ENCODE data around the gene A4GNT.
A peak's percentile ranks its signal among the peaks of the same experiment; 100 is the strongest.
"Not testable (repeated sequence)": the region's sequence is repeated elsewhere in the genome, so short reads cannot be mapped to it uniquely, and the experiment has no call there.

The A4GNT gene

DNA sequence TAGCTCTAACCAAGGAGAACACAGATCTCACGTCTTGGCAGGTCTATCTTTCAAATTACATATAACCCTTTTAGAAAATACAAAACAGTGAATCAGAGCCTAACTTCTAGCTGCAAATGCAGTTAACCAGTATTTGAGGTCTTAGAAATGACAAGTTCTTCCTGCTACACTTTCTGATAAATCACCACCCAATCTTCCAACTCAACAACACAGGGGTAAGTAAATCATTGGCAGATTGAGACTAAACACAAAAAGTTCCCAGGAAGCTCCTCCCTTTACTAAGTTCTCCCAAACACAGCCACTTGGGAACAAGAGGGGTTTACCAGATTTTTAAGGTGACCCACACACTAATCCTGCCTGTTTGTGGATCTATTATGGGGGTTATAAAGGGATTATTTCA lies at the start of gene A4GNT:
TSS of gene A4GNT (minus strand) at position 152 of the 400 bp plus-strand sequence. CDS start 1,134 bp downstream, outside the sequence.
- DNase-seq, result no peak

DNA sequence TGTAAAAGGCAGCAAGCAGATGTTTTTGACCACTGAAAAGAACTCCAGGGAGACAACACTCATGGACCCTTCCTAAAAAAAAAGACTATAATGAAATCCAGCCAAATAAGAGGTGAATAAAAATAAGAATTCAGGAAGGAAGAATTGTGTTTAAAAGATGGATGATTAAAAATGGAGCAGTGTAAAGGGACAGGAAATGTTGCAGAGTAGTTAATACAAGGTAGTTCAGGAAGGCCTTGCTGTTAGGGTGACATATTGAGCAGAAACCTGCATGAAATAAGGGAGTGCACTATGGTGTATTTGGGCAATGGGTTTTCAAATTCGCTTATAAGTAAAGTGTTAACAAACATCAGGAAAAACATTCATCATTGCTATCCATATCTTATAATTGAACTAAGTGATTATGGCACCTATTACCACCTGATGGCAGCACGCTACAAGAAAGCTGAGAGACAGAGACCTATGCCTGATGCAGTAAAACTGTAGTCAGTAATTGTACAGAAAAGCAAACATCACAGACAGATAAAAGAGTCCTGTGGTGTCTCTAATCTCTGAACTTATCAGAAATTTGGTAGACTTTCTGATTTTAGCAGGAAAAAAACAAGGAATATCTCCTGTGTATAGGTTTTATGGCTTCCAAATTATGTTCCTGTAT lies 48.3 kb upstream of the A4GNT start:
- peak; percentile 38 for DNase-seq

DNA sequence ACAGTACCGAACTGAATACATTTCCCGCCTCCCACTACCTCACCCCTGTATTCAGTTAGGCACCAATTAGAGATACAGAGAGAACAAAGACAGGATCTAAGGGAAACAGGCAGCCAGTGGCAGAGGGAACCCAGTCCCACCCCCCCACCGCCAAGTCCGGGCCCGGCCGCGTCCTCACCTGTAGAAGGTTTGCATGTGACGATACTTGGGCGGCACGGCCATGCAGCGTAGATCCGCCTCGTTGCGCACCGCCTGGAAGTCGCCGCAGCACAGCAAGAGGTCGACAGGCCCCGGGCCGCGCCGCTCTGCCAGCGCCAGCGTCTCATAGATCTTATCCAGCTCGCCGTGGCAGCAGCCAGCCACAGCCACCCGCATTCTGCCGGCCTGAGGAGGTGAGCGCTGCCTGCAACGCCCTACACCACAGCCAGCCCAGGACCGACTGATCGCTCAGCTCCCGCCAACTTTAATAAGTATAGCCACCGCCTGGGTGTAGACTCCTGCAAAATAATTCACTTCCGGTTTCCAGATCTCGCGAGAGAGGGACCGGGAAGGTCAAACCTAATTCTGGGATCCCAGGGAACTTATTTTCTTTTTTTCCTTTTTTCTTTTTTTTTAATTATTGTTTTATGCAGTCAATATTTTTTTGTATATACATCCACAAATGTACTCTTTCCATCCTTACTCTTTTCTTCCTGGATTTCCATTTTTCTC lies 42.4 kb upstream of the A4GNT start, which contains the start of gene DBR1:
TSS of gene DBR1 (minus strand) at position 501 of the 711 bp plus-strand sequence. CDS start at position 375, 126 bp downstream.
- peak; percentile 81 for DNase-seq

DNA sequence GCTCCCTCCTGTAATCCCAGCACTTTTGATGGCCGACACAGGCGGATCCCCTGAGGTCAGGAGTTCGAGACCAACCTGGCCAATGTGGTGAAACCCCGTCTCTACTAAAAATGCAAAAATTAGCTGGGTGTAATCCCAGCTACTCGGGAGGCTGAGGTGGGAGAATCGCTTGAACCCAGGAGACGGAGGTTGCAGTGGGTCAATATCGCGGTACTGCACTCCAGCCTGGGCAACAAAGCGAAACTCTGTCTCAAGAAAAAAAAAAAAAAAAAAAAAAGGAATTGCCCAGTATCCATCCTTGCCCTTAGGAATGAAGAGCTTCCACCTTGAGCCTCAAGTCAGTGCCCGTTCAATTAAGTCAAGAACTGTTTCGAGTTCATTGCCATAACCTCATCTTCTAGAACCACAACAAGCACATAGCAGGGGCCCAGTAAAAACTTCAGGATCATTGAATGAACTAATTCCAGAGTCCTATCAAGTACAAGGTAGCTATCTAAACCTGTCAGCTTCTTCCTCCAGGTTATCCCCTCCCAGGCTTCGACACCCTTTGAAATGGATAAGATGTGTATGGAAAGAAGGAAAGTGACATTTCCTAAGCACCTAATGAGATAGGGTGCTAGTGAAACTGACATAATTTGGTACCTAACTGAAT lies 41.7 kb upstream of the A4GNT start:
- DNase-seq, result no peak

DNA sequence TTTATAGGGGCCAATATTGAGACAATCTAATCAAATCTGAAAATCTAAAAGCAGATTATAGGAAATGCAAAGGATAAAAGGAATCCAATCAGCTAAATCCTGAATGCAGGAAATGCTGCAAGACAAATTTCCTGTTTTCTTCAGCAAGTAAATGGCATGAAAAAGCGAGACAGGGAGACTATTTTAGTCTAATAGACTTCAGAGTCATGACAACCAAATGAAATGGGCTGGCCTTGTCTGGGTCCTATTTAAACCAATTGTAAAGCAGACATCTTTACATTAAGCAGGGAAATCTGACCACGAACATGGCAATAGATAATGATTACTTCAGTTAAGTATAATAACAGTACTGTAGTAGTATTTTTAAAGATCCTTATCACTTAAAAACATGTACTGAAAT lies 40.4 kb upstream of the A4GNT start:
- DNase-seq, result no peak

DNA sequence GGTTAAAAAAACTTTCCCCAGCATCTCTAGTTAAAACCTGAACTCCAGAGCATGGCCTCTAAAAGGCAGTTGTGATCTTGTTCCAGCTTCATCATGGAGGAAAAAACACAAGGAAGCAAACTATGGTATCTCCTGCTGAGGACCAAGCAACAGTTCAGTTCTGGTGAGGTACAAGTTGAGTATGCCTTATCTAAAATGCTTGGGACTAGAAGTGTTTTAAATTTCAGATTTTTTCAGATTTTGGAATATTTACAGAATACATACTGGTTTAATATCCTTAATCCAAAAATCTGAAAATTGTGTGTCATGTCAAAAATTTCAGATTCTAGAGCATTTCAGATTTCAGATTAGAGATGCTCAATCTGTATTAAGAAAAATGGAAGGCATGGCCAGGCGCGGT lies 32.9 kb upstream of the A4GNT start:
- DNase-seq, result no peak

DNA sequence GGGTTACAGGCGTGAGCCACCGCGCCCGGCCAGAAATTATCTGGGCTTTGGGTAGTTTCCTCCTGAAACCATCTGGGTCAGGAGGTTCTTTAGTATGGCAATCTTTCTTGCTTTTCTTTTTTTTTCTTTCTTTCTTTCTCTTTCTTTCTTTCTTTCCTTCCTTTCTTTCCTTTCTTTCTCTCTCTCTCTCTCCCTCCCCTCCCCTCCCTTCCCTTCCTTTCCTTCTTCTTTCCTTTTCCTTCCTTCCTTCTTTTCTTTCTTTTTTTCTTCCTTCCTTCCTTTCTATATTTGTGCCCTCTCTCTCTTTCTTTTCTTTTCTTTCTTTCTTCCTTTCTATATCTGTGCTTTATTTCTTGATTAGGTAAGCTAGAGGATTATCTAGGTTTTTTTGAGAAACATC lies 25.6 kb upstream of the A4GNT start:
- no peak for DNase-seq

DNA sequence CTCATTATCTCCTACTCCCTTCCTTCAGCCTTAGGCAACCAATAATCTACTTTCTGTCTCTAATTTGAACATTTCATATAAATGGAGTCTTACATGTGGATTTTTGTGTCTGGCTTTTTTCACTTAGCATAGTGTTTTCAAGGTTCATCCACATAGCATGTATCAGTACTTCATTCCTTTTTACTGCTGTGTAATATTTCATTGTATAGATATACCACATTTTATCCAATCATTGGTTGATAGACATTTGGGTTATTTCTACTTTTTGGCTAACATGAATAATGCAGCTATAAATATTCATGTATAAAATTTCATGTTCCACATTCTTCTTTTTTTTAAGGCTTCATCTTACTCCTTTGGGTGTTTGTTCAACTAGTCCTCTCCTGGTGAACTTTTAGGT lies 22.3 kb upstream of the A4GNT start:
- DNase-seq, result no peak

DNA sequence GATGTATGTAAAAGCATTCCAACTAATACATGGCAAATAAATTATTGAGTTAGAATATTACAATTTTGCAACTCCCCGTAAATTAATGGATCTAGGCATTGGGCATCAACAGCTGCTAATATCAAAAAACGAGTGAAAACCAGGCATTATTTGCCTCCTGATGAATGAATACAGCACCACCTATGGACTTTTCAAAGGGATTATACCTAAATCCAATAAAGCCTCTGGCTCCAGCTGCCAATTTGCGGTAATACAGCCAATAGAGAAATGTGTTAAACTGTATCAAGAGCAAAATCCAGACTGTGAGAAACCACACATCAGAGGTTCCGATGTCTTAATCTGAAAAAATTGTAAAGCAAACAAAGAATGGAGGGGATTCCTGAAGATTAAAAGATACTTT lies 16.3 kb upstream of the A4GNT start:
- DNase-seq, result no peak

DNA sequence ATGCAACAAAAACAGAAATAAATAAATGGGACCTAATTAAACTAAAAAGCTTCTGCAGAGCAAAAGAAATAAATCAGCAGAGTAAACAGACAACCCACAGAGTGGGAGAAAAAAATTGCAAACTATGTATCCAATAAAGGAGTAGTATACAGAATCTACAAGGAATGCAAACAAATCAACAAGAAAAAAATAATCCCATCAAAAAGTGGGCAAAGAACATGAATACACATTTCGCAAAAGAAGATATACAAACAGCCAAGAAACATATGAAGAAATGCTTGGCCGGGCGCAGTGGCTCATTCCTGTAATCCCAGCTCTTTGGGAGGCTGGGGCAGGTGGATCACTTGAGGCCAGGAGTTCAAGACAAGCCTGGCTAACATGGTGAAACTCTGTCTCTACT lies 10.0 kb upstream of the A4GNT start:
- DNase-seq, result not testable (repeated sequence)

DNA sequence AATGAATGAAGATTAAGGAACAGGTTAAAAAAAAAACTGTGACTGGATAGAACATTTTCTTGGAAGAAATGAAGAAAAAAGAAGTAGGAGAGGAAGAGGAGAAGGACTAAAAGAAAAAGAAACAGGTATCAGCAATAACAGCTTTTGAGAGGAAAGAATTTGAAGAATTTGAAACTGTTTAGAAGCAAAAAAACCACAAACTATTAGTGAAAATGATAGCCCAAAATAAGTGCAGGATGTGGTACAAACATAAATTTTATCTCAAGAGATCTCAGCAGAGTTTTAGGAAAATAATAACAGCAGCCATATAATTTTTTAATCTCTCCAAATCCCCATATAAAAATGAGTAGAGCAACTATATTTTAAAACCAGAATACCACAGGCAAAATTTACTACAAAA lies 8.8 kb upstream of the A4GNT start:
- no peak for DNase-seq

DNA sequence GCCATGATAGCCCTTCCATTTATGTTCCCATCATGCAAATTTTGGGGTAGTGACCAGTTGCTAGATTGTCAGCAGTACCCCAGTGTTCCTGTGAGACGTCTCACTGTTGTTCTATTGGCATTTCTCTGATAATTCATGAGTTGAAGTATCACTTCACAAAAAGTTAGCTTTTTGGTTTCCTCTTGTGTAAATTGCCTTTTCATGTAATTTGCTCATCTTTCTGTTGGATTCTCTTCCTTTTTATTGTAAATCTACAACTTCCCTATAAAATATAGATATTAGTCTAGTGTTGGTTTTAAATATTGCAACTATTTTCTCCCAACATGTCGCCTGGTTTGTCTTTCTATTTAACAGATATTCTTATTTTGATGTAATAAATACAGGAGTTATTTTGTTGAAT lies 7.5 kb upstream of the A4GNT start:
- no peak for DNase-seq

DNA sequence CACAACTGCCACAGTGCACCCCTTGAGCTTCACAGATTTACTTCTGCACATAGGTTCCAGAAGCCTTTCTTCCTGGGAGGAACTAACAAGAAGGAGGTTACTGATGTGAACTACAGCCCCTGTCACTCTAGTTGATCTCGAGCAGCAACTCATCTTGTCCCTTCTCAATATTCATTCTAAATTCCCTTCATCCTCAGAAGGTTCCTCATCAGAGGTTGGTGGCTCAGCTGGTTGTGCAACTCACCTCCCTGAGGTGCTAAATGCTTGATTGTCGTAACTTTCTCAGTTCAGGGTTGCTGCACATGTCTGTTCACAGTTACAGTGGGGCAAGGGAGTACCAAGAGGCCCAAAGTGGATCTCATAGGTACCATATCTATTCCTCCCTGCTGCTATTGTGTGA lies 5.7 kb upstream of the A4GNT start:
- DNase-seq, result no peak

DNA sequence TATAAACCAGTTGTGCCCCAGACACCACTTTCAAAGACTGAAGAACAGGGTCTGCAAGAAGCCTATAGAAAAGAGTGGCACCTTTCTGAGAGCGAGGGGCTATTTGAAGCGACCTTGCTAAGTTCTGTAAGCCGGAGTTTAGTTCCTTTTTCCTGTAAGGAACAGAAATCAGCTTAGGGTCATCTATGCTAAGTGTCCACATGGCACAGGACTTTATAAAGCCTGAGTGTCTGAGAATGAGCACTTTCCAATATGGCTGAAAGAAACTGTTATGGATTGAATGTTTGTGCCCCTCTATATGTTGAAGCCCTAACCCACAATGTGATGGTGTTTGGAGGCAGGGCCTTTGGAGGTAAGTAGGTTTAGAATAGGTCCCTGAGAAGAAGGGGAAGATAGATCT lies 4.0 kb upstream of the A4GNT start:
- DNase-seq, result no peak

DNA sequence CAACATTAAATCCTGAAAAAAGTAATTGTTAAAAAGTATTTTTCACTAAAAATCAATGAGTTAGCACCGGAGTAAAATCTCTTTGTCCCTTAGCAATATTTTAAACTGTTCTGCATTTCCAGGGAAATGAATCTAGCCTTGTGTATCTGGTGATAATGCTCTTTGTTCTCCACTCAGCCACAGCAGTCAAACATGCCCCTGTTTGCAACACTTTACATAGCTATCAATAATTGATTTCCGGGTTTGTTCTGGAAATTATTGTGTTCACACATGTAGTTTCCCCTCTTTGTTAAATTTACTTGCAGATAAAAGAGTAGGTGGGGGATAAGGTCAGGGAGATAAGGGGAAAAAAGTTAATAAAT lies 3.6 kb upstream of the A4GNT start:
- DNase-seq, result no peak

DNA sequence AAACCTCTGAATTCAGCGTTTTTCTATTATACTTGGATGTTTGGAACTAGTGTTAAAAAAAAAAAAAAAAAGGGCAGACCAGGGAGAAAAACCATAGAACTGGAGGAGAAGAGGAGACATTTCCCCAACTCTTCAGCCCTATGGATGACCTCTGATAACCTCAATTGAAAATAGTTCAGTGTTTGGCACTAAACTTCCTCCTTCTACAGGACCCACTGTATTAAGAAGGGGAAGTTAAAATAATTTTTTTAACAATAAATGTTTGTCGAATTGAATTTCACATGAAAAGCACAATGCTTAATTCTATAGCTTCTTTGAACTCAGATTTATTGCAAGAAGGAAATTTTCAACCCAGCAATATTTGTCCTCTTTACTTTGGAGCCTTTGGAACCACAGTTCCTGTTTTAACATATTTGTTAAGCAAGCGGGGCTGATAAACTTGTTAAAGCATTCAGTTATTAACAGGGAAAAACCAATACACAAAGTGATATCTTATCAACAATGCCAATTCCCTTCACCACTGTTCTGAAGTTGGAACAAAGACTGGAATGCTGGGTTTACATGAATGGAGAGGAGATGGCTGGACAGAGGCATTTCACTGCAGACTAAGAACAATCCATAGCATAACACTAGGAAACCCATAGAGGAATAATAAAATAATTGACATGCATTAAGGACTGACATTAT lies 3.1 kb upstream of the A4GNT start:
- no peak for DNase-seq

DNA sequence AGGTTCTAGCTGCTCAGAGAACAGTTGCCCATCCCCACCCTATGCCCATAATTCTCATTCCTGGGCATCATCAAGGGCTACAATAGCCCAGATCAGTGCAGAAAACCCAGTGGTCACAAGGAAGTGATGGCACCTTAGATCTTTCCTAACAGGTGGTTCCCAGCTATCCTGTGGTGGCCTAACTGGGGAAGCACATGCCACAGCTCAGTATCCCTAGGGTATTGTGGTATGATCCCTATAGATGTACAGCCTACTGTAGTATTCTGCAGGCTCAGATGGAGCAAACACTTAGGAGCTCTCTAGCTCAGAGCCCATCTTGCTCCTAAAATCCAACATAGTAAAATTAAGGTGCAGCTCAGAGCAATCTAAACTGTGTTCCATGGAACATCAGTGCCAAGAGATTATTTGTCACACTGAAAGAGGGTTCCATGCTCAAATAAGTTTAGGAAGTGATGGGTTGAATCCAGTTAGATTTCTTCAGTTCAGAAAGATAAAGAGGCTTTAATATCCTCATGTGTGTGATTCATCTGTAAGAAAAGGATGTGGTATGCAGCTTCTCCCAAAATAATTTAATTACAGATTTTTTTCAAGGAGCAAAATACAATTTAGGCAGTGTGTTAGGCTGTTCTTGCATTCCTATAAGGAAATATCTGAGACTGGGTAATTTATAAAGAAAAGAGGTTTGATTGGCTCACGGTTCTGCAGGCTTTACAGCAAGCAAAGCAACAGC lies 4.4 kb downstream of the A4GNT start:
- DNase-seq, result no peak

DNA sequence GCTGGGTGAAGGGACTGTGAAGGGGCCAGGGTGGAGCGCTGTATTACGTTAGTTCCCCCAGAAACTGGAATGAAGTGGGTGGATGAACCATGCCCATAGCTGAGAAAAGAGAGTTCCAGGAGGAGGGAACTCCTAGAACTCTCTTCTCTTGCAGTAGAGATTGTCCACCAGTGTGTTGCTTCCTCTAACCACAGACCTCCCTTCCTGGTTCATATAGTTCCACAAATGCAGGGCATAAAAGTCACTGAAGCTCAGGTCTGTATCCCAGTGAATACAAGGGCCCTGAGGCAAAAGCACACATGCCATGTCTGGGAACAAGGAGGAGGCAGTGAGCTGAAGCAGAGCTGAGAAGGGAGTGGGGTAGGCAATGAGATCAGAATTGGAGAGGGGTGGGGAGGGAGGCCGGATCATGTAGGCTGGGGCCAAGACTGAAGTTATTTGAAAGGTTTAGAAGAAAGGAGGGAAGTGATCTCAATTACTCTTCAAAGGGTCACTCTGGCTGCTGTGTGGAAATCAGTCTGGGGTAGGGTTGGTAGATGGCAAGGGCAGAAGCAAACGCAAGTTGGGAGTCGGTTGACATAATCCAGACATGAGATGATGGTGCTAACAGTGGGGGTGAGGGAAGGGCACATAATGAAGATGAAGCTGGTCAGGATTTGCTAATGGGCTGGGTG lies 6.5 kb downstream of the A4GNT start:
- no peak for DNase-seq

DNA sequence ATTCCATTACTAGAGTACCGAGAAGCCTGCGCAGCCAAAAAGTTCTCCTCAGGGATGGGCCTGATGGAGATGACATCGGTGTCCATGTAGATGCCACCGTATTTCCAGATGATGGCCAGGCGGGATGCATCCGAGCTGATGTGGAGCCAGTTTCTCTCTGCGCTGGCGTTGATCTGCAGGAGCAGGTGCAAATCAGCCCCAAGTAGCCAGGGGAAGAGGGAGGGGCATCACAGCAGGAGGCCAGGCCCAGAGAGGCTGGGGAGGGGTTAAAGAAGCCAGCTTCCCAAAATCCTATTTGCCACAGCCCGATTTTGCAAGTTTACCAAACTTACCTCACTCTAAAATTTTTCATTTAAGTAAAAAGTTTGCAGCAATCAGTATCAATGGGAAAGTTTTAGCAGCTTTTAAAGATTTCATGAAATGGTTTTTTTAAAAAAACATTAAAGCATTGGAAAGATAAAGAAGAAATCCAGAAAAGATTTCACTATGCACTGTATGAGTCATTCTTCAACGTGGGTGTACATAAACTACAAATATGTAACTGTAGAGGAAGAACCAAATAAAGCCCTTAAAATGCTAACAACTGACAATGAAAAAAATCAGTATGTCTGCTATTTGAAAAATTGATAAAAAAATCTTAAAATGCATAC lies 7.4 kb downstream of the A4GNT start:
- DNase-seq, result no peak

DNA sequence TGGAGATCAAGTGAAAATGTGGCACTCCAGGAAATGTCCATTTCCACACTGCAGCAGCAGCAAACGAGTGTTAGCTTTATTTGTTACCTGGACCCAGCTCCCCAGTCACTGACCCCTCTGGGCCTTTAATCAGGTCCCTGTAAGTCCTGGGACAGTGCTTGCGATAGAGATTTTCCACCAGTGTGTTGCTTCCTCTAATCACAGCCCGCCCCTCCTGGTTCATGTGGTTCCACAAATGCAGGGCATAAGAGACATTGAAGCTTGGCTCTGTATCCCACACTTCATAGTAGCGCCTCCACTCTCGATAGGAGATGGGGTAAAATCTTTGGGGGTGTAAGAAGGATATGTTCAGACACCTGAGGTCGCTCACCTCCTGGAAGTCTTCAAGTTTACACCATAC lies 8.0 kb downstream of the A4GNT start:
- DNase-seq, result no peak

DNA sequence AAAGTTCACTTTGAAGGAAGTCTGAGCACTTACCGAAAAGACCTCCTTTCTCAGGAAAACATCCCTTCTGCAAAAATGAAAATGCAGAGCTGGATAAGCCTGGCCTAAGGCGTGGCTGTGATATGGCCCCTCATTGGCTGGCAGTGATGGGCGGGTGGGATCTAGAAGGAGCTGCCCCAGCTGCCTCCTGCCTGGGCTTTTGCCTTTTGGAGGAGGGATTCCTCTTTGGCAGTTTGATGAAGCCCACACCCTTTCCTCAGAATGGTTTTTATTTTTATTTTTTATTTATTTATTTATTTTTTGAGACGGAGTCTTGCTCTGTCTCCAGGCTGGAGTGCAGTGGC lies 12.8 kb downstream of the A4GNT start:
- no peak for DNase-seq
